H54 (cell line): Measurements from ENCODE around the gene CRKL.
"Not testable (repeated sequence)": the region's sequence is repeated elsewhere in the genome, so short reads cannot be mapped to it uniquely, and the experiment has no call there.

ENCODE experiments used
- DNase-seq: peaks from one replicate; pipeline ENCODE4 v3.0.0; 2011; ENCODE audit warnings: low spot score, mixed read lengths; ENCODE audit not compliant: insufficient read length
- FAIRE-seq: peaks from 3 replicates; lab custom pipeline; 2011; peaks lifted over from hg19 to GRCh38; lab: Jason Lieb, UNC
- POLR2A ChIP-seq: IDR thresholded peaks from 2 replicates; pipeline ENCODE4 v1.6.1; 2011; ENCODE audit warnings: low read depth, mild to moderate bottlenecking, low read length

The CRKL gene

GRCh38 chr22:20909543-20910303 lies 7.5 kb upstream of the CRKL start:
- no peak for TF ChIP-seq POLR2A
- DNase-seq = no peak
- FAIRE-seq = no peak

GRCh38 chr22:20912494-20912893 lies 4.7 kb upstream of the CRKL start:
- TF ChIP-seq POLR2A = no peak
- no peak for DNase-seq
- no peak for FAIRE-seq

- FAIRE-seq (no peak), DNase-seq (no peak)
- no peak for TF ChIP-seq POLR2A
Observed at GRCh38 chr22:20918663-20919218, 1.5 kb downstream of the CRKL start.

- TF ChIP-seq POLR2A = no peak
- DNase-seq (no peak), FAIRE-seq (no peak)
Observed at GRCh38 chr22:20919718-20920117, 2.5 kb downstream of the CRKL start.

GRCh38 chr22:20920881-20921203 lies 3.6 kb downstream of the CRKL start:
- FAIRE-seq (no peak), DNase-seq (no peak)
- no peak for TF ChIP-seq POLR2A

GRCh38 chr22:20922141-20922751 lies 5.0 kb downstream of the CRKL start:
- no peak for TF ChIP-seq POLR2A
- DNase-seq = no peak
- no peak for FAIRE-seq

GRCh38 chr22:20926243-20926642 lies 9.0 kb downstream of the CRKL start:
- TF ChIP-seq POLR2A = no peak
- DNase-seq (no peak), FAIRE-seq (no peak)

- FAIRE-seq (no peak), DNase-seq (no peak)
- no peak for TF ChIP-seq POLR2A
Observed at GRCh38 chr22:20927940-20928572, 10.8 kb downstream of the CRKL start.

GRCh38 chr22:20928573-20928967 lies 11.4 kb downstream of the CRKL start:
- DNase-seq (no peak), FAIRE-seq (no peak)
- no peak for TF ChIP-seq POLR2A

GRCh38 chr22:20930004-20930403 lies 12.8 kb downstream of the CRKL start:
- FAIRE-seq (no peak), DNase-seq (no peak)
- no peak for TF ChIP-seq POLR2A

GRCh38 chr22:20930435-20930834 lies 13.2 kb downstream of the CRKL start:
- FAIRE-seq, DNase-seq: not testable (repeated sequence)

- DNase-seq = no peak
- no peak for FAIRE-seq
Observed at GRCh38 chr22:20931126-20931654, 14.0 kb downstream of the CRKL start.

GRCh38 chr22:20933910-20934309 lies 16.7 kb downstream of the CRKL start:
- FAIRE-seq (no peak), DNase-seq (no peak)
- TF ChIP-seq POLR2A = no peak

More at GRCh38 chr22:20931126-20931654, 14.0 kb downstream of the CRKL start:
- no peak for TF ChIP-seq POLR2A

GRCh38 chr22:20935049-20935448 lies 17.8 kb downstream of the CRKL start:
- not testable (repeated sequence) for FAIRE-seq, DNase-seq

GRCh38 chr22:20935780-20936539 lies 18.8 kb downstream of the CRKL start:
- not testable (repeated sequence) for FAIRE-seq, DNase-seq
